HG02840 (cell line): ENCODE measurements around the gene ATP8A2.

Experiments
- ATAC-seq: cut with Tn5 transposase; IDR thresholded peaks from one replicate; pipeline ENCODE4 v1.9.1; 2021; ENCODE audit warnings: mild to moderate bottlenecking, moderate library complexity, moderate number of reproducible peaks; ENCODE audit not compliant: unreplicated experiment, low FRiP score

The ATP8A2 gene

DNA sequence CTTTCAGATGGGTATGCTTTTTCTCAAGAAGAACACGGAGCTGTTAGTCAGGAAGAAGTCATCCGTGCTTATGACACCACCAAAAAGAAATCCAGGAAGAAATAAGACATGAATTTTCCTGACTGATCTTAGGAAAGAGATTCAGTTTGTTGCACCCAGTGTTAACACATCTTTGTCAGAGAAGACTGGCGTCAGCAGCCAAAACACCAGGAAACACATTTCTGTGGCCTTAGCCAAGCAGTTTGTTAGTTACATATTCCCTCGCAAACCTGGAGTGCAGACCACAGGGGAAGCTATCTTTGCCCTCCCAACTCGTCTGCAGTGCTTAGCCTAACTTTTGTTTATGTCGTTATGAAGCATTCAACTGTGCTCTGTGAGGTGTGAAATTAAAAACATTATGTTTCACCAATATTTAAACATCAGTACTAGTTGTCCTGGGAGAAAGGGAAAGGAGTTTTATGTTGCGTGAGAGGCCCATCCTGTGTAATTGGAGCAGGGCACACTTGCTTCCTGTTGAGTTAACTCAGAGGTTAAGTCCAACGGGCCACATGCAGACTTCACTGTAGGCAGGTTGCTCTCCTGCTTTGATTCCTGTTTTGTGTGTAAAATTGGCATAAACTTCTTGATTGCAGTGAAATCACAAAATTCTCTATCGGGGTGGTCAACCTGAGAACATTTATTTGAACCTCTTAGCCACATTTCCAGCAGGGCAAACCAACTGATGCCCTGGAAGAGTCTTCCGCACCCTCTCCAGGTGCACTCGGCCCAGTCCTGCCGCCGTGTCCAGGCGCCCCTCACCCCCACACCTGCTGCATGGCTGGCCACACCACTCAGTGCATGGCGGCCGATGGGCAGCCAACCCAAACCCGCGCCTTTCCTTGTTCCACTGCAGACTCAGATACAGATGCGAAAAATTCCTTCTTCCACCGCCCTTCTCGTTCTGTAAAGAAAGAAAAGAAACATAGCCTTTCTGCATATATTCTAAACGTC is 648.4 kb downstream of the ATP8A2 start:
- ATAC-seq = no peak

DNA sequence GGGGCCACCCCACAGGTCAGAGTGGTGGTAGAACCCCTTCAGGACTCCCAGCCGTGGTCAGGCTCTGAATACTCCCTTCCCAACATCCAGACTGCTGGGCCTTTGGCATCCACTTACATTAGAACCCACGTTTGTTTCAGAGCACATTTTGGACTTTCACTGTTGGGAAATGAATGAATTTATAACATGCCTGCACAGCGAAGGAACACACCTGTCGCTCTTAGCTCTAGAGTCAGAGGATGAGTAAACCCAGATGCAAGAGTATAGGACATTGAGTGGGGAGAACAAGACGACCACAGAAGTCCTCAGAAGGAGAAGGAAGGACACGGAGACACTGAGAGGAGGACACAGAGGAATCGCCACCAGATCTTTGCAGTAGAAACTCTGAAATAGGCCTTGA is 649.1 kb downstream of the ATP8A2 start:
- no peak for ATAC-seq

DNA sequence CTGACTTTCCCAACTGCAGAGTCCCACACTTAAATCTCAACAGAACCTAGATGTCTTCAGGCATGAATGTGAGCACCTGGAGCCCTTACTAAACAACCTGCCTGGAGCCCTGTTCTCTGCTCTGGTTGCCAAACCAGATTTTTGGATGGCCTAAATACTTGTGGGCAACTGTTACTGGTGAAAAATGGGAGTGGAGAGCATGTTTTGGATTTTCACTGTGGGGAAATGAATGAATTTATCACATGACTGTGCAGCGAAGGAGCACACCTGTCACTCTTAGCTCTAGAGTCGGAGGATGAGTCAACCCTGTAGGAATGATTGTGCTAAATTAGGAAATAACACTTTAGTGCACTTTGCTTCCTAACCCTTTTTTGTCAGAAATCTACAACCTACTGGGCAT is 649.7 kb downstream of the ATP8A2 start:
- no peak for ATAC-seq

DNA sequence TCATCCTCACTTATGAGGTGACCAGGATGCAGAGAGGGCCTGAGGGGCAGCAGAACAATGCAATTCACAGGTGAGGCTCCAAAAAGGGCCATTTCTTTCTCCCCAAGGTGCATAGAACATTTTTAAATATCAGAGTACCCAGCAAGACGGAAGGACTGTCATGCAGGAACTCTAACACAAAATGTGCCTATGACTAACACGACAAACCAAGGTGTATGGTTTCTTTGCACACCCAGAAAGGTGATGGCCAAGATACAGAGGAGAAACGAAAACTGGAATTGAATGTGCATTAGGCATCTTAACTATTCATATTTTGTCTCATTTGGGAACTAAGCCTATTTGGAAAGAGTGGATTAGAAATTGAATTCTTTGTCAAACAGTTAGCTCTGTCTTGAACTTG is 650.2 kb downstream of the ATP8A2 start:
- no peak for ATAC-seq

DNA sequence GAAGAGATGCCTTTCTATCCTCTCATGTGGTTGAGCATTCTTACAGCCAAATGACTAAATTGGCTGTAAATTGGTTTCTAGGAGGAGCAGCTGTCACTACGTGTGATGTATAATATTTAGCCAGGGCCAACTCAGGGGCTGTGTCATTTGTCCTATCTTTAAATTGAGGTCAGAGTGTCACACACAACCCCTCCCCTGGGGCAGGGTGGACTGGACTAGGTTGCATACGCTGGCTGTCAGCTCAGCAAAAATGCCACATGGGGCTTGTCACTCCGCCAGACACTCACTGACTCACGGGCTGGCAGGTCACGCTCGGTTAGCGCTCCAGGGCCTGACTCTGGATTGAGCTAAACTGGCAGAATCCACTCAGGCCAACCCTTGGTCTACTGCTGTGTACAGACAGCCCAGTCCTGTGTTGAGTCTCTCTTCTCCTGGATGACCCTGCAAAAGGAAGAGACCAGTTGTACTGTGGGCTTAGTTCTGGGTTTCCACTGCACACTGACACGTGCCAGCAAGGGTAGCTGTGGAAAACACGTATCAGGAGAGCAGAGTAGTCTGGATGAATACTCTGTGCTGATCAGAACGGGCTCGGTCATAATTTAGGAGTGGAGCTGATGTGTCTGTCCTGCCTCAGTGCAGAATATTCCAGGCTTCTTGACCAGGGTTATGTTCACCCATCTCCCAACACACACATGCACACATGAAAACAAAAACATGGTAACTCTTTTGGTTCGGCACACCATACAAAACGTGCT is 650.9 kb downstream of the ATP8A2 start:
- no peak for ATAC-seq

DNA sequence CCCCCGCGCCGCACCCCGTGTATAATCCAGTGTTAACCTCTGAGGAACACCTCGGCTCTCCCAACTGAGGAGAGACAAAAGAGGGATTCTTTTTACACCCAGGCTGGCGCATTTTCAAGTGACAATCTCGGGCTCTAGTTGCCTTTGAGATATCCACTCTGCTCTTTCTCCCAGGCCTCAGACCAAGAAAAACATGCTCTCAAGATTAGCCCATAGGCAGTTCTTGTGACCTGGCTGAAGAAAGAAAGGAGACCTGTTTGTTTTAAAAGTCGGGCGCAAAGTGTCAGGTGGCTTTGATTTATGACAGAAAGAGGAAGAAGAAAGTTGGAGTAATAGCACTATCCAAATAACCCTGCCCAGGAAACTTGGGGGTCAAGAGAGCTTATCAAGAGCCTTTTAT is 652.8 kb downstream of the ATP8A2 start:
- no peak for ATAC-seq

DNA sequence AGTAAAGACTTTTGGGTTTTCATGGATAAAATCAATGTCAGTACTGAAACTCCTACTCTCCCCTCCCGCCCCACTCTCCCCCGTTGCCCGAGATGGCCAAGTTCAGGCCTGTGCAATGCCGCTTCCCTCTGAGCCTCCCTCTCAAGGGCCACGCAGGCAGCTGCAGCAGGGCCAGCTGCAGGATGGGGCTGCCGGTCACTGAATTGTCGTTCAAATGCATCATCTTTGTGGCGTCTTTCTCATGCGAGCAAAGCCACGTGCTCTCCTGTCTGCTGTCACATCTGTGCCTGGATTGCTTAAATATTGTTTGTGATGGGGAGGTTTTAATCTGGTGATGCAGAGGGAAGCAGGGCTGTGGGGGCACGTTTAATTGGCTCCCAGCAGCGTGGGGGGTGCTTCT is 653.4 kb downstream of the ATP8A2 start:
- no peak for ATAC-seq

DNA sequence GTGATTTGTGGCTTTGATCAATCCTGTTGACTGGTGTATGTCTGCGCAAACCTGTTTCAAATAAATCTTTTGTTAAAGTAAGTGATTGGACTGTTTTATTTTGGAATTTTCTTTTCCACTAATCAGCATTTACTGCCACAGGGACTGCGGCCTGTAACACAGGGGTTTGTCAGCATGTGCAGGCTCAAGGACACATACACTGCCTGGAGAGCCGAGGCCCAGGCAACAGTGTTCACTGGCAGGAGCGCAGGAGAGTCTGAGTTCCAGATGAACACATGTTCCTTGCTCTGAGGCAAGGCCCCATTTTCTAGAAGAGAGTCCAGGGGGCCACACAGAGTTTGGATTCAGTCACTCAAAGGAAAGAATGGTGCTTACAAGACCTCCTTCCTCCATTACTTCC is 654.0 kb downstream of the ATP8A2 start:
- no peak for ATAC-seq

DNA sequence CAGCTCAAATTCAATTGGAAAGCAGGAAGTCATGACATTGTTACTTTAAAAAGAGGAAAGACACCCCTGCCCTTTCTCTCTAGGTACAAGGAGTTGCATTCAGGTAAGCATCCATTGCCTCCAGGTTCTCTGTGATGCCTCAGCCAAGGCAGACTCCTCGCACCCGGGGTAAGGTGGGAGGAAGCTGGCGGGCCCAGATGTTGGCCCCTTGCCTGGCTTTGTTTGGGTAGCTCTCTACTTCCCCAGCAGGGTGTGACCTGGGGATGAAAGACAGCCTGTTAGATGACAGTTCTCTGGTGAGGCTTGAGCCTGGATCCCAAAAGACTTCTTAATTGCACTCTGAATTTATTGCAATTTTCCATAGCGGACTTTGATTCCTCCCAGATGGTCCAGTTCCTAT is 654.4 kb downstream of the ATP8A2 start:
- ATAC-seq = no peak

DNA sequence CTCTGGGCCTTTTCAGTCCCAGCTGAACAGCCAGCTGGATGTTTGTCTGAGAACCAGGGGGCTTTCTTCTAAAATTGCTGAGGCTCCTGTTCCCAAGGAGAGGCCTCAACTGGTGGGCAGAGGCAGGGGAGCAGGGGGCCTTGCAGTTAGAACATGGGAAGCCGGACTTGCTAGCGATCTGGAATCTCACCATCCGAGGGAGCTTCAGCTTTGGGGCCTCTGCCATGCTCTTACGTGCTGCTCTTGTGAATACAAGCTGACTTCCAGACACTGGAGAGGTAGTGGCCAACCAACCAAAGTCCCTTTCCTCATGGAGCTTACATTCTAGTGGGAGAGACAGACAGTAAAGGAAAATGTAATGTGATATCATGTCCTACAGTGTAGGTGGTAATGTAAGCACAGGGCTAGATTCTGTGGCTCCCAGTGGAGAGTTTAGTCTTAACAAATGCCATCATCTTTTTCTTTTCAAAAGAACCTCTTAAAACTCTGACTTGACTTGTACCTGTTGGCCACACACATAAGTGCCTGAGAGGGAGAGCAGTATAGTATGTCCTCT is 657.9 kb downstream of the ATP8A2 start:
- no peak for ATAC-seq

DNA sequence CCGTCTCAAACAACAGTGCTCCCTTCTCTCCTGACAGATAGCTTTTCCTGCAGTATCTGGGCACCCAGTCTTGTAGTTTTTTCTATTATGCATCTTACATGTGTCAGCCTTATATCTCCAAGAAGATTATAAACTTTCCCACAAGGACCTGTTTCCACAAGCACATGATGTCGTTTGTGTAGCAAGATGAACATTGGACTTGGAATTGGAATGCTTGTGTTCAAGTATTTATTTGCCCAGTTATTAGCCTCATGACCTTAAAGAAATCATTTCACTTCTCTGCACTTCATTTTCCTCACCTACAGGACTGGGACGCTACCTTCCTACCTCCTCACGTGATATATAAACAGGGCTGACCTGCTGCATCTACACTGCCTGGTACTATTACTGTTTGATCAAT is 658.6 kb downstream of the ATP8A2 start:
- ATAC-seq = no peak

DNA sequence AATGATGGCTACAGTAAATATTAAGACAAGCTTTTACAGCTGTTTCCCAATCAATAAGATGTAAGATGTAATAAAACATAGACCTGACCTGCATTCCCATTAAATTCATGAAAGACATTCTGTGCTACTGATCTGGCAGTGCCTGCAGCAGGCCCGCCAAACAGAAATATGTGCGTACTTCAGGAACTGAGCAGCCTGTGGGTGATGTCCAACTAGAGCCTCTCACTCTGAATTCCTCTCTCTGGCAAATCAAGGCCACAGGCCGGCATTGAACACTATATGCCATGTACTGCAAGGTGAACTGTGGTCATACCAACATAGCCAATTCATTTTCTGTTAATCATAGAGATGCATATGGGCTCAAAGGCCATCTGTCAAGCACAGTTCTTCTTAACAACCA is 662.2 kb downstream of the ATP8A2 start:
- ATAC-seq = no peak

DNA sequence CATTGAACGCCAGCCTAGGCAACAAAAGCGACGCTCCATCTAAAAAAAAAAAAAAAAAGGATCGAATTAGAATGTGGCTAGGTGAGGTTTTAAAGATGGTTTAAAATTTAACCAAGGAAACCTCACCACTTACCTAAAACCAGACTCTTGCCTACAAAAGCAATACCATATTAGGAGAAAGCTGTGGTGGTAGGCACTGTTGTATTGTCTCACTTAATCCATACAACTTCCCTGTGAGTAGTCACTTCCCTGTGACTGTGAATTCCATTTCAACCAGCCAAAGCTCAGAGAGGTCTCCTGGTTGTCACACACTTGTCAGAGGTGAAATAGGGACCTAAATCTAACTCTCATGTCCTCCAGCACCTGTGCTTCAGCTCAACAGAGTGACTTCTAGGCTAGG is 664.6 kb downstream of the ATP8A2 start:
- ATAC-seq = no peak

DNA sequence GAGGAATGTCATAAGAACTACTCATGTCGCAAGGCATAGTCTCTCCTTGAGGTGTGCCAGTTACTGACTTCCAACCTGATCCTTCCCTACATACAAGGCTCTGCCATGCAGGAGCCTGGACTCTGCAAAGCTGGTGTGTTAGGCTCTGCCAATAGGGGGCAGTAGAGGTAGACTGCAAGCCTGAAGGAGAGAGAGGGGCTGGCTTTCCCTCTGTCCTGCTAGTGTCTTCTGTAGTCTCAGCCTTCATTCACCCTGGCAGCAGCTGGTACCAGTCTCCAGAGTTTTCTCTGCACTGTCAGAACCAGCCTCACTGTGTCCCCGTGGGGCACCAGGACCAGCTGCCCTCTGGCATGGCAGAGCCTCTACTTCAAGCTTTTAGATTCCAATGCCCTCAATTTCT is 665.5 kb downstream of the ATP8A2 start:
- ATAC-seq = no peak

DNA sequence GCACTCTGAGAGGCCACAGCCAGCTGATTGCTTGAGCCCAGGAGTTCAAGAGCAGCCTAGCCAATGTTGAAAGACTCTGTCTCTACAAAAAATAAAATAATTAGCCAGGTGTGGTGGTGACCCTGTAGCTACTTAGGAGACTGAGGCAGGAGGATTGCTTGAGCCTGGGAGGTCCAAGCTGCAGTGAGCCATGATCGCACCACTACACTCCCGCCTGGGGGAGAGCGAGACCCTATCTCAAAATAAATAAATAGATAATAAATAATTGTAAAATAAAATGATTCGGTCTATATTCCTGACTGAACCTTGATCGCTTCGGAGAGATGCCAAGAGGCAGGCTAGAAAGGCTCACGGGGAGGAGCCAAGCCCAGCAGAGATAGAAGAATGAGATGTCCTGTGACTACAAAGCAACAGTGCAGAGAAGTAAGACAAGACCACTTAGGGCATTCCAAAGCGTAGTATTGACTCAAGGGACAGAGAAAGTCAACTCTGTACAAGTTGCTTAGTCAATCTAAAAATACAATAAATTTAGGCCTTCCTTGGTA is 667.2 kb downstream of the ATP8A2 start:
- ATAC-seq = no peak

DNA sequence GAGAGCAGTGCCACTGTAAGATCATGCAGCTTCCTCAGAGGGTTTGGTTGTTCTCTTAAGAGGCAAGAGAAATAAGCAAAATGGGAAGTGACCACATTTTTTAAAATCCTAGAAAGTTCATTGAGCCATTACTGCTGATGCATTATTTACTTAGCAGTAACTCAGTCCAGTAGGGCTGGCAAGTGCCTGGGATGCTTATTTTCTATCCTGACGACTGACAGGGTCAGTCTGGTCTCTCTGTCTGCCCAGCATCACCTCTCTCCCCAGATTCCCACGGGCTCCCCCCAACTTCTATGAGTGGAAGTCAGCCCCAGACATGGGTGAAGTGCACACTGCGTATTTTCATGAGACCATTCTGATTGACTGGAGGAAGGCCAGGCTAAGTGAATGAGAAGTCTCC is 669.7 kb downstream of the ATP8A2 start:
- no peak for ATAC-seq

DNA sequence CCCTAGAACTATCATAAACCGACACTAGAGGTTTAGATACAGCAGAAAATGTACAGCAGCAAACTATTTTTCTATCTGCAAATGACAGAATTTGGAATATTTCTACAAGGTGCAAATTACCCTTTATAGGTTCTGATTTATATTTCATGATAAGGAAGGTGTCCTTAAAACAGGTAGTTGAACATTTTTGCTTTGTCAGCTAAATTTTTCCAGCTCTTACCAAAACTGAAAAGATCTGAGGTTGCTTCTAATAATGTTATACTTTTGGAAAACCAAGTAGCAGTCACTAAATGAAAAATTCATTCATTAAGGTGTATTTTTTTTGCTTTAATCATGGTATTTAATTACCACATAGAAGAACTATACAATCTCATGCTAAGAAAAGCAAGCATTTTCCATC is 671.0 kb downstream of the ATP8A2 start:
- no peak for ATAC-seq

DNA sequence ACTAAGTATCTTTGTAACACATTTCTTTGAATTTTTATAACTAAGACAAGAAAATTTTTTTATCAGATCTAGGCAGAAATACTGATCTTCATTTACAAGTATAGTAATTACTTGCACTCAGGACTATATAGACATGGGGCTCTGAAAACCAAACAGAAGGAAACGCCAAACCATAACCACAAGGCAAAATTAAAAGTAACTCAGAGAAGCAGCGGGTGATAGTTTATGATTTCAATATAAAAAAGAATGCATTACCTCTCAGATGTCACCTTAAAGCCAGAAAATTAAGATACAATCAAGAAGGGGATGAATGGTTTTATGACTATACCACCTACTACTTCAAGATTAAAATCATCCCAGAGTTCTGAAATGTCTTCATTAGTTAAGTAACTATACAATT is 673.4 kb downstream of the ATP8A2 start:
- ATAC-seq = no peak

DNA sequence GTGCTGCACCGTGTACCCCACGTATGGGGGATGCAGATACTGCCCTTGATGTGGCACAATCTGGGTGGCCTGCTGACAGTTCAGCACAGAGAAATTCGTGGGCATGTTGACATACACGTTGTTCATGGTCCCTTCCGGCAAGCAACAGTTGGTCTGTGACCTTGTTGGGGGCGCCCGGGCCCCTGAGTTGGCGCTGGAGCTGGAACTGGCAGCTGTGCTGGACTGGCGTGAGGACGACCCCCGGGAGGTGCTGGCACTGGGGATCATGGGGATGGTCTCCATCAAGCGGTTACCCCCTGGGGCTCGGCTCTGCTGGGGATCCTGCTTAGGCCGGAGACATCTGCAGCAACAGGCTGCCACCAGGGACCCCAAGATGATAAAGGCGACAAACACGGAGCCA is 674.9 kb downstream of the ATP8A2 start:
- no peak for ATAC-seq

DNA sequence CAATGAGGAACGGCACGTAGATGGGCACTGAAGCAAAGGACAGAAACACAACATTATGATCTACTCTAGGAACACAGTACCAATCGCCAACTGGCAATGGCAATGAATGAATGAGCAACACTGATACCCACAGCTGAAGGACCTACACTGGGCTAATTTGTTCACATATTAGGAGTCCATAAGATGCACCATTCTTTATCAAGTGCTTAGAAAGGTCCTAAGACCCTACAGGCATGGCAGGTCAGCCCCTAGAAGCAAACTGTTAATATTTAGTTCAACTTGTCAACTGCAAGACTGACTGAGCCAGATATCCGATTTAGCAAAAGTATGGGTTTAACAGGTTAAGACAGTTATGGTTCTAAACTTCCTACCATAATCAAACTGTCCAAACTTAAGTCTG is 675.3 kb downstream of the ATP8A2 start:
- ATAC-seq = no peak

DNA sequence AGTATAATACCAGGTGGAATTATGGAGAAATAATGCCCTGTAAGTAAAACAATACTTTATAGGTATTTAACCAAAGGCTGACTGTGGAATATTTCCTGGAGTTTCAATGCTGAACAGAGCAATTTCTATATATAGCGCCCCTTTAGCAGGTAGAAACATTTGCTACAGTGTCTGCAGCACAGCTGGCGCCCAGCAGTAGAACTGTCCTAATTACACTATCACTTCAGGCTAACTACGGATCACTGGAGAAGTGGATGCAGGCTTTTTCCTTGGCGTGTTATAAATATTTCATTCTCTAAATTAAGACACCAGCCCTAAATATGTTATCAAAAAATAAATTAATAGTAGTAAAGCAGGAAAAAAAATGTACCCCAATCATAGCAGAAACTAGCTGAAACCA is 677.0 kb downstream of the ATP8A2 start:
- ATAC-seq = no peak
